IMR-90 (cell line): Measurements from ENCODE around the gene SRRM2.

Source experiments
- CEBPB ChIP-seq: IDR thresholded peaks from 2 replicates; pipeline ENCODE4 v1.6.1; 2012; ENCODE audit warnings: low read depth, low read length, improper control_type of control experiment
- MAFK ChIP-seq: IDR thresholded peaks from 2 replicates; pipeline ENCODE4 v1.6.1; 2012; ENCODE audit warnings: low read depth, low read length, improper control_type of control experiment
- MXI1 ChIP-seq: IDR thresholded peaks from 2 replicates; pipeline ENCODE4 v1.6.1; 2012; ENCODE audit warnings: low read depth, mild to moderate bottlenecking, low read length, moderate library complexity, borderline replicate concordance
- POLR2A ChIP-seq: IDR thresholded peaks from 2 replicates; pipeline ENCODE4 v1.6.1; 2012; ENCODE audit warnings: mild to moderate bottlenecking, low read depth, low read length
- TF ChIP-seq, protein P1 (sequence below): conservative IDR thresholded peaks from 2 replicates; pipeline ENCODE4 v1.5.1; 2012; ENCODE audit warnings: mild to moderate bottlenecking, low read depth, low read length, improper control_type of control experiment
- TF ChIP-seq, protein P2 (sequence below): fragments of 150-350 bp; IDR thresholded peaks from 2 replicates; pipeline ENCODE4 v1.6.1; 2016; ENCODE audit warnings: low read depth, mild to moderate bottlenecking, low read length, moderate library complexity, borderline replicate concordance

GRCh38 chr16:2734844-2735515 lies 17.5 kb upstream of the SRRM2 start:
- TF ChIP-seq, protein P1, sequence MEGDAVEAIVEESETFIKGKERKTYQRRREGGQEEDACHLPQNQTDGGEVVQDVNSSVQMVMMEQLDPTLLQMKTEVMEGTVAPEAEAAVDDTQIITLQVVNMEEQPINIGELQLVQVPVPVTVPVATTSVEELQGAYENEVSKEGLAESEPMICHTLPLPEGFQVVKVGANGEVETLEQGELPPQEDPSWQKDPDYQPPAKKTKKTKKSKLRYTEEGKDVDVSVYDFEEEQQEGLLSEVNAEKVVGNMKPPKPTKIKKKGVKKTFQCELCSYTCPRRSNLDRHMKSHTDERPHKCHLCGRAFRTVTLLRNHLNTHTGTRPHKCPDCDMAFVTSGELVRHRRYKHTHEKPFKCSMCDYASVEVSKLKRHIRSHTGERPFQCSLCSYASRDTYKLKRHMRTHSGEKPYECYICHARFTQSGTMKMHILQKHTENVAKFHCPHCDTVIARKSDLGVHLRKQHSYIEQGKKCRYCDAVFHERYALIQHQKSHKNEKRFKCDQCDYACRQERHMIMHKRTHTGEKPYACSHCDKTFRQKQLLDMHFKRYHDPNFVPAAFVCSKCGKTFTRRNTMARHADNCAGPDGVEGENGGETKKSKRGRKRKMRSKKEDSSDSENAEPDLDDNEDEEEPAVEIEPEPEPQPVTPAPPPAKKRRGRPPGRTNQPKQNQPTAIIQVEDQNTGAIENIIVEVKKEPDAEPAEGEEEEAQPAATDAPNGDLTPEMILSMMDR: no peak
- TF ChIP-seq CEBPB (no peak), MXI1 (no peak), POLR2A (no peak), MAFK (no peak)
- TF ChIP-seq, protein P2, sequence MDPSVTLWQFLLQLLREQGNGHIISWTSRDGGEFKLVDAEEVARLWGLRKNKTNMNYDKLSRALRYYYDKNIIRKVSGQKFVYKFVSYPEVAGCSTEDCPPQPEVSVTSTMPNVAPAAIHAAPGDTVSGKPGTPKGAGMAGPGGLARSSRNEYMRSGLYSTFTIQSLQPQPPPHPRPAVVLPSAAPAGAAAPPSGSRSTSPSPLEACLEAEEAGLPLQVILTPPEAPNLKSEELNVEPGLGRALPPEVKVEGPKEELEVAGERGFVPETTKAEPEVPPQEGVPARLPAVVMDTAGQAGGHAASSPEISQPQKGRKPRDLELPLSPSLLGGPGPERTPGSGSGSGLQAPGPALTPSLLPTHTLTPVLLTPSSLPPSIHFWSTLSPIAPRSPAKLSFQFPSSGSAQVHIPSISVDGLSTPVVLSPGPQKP: no peak
